Measurements from ENCODE around the gene TBC1D25. TPM values are rescaled to one million over a fixed set of nuclear protein-coding genes. Genes with fewer than 3 reads are reported as not detected.

TBC1D25 gene, protein sequence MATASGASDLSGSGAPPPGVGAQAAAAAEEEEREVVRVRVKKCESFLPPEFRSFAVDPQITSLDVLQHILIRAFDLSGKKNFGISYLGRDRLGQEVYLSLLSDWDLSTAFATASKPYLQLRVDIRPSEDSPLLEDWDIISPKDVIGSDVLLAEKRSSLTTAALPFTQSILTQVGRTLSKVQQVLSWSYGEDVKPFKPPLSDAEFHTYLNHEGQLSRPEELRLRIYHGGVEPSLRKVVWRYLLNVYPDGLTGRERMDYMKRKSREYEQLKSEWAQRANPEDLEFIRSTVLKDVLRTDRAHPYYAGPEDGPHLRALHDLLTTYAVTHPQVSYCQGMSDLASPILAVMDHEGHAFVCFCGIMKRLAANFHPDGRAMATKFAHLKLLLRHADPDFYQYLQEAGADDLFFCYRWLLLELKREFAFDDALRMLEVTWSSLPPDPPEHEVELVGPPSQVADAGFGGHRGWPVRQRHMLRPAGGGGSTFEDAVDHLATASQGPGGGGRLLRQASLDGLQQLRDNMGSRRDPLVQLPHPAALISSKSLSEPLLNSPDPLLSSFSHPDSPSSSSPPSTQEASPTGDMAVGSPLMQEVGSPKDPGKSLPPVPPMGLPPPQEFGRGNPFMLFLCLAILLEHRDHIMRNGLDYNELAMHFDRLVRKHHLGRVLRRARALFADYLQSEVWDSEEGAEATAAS
- total RNA-seq (2012; rRNA removed), result 5.8 and 7.6 TPM in 2 replicates

- H3K36me3 ChIP-seq (ENCODE audit: insufficient read depth, low read length), result no peaks in the 10 kb centered on the region
- peak within 1 kb of the TSS; percentile 84 for H3K9ac ChIP-seq (ENCODE audit: low read depth, low read length)
- no peaks in the 10 kb centered on the region for H3K27me3 ChIP-seq (ENCODE audit: control insufficient read depth, insufficient read depth, low read length)
These were observed at the start of gene TBC1D25 for GRCh38 chrX:48539345-48540027. TSS of gene TBC1D25 (plus strand) at chrX:48539714. CDS start at chrX:48539798, 84 bp downstream.

DNA sequence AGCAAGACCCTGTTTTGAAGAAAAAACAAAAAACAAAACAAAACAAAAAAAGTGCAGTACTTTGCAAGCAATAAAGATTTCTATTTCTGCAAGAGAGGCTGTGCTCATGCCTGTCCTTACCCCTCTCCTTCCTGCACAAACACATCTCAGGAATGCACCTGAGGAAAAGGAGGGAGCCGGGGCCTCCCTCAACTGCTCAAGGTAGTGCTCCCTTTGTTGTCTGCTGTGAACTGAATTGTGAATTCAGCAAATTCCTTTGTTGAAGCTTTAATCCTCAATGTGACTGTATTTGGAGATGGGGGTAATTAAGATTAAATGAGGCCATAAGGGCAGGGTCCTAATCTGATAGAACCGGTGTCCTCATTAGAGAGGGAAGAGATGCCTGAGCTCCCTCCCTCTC, 49.6 kb upstream of the TBC1D25 start:
- no peaks in the 10 kb centered on the region for H3K9me3 ChIP-seq (replicated peaks; ENCODE audit: low read length)
- no peaks in the 10 kb centered on the region for H3K27me3 ChIP-seq (ENCODE audit: control insufficient read depth, insufficient read depth, low read length)
- no peak overlapping the region for H3K4me3 ChIP-seq (ENCODE audit: low read length)
- no peak overlapping the region for H3K4me2 ChIP-seq (ENCODE audit: low read length)
- H3K9ac ChIP-seq (ENCODE audit: low read depth, low read length), result no peak overlapping the region
- H3K4me1 ChIP-seq (ENCODE audit: control insufficient read depth, insufficient read depth, low read length), result peaks cover 51% of the 10 kb centered on the region
- peaks cover 9% of the 10 kb centered on the region for H3K36me3 ChIP-seq (ENCODE audit: insufficient read depth, low read length)

More at GRCh38 chrX:48539345-48540027, at the start of gene TBC1D25:
- H3K9me3 ChIP-seq (replicated peaks; ENCODE audit: low read length), result no peaks in the 10 kb centered on the region
- H3K4me2 ChIP-seq (ENCODE audit: low read length), result peak within 1 kb of the TSS; percentile 76
- peak within 1 kb of the TSS; percentile 82 for H3K4me3 ChIP-seq (ENCODE audit: low read length)
- peaks cover 9% of the 10 kb centered on the region for H3K4me1 ChIP-seq (ENCODE audit: control insufficient read depth, insufficient read depth, low read length)

GRCh38 chrX:48490661-48491060, 48.9 kb upstream of the TBC1D25 start:
- Histone ChIP-seq H3K4me2 (ENCODE audit: low read length) (no peak overlapping the region), H3K9ac (ENCODE audit: low read depth, low read length) (no peak overlapping the region), H3K4me1 (ENCODE audit: control insufficient read depth, insufficient read depth, low read length) (peaks cover 51% of the 10 kb centered on the region), H3K9me3 (replicated peaks; ENCODE audit: low read length) (no peaks in the 10 kb centered on the region), H3K27me3 (ENCODE audit: control insufficient read depth, insufficient read depth, low read length) (no peaks in the 10 kb centered on the region), H3K36me3 (ENCODE audit: insufficient read depth, low read length) (peaks cover 9% of the 10 kb centered on the region), H3K4me3 (ENCODE audit: low read length) (no peak overlapping the region)

GRCh38 chrX:48491809-48492208, 47.7 kb upstream of the TBC1D25 start:
- peak overlapping the region; percentile 58 for H3K4me2 ChIP-seq (ENCODE audit: low read length)
- H3K9me3 ChIP-seq (replicated peaks; ENCODE audit: low read length), result no peaks in the 10 kb centered on the region
- peaks cover 4% of the 10 kb centered on the region for H3K36me3 ChIP-seq (ENCODE audit: insufficient read depth, low read length)
- H3K4me1 ChIP-seq (ENCODE audit: control insufficient read depth, insufficient read depth, low read length), result peaks cover 53% of the 10 kb centered on the region
- H3K27me3 ChIP-seq (ENCODE audit: control insufficient read depth, insufficient read depth, low read length), result no peaks in the 10 kb centered on the region
- H3K4me3 ChIP-seq (ENCODE audit: low read length), result no peak overlapping the region
- peak overlapping the region; percentile 41 for H3K9ac ChIP-seq (ENCODE audit: low read depth, low read length)

DNA sequence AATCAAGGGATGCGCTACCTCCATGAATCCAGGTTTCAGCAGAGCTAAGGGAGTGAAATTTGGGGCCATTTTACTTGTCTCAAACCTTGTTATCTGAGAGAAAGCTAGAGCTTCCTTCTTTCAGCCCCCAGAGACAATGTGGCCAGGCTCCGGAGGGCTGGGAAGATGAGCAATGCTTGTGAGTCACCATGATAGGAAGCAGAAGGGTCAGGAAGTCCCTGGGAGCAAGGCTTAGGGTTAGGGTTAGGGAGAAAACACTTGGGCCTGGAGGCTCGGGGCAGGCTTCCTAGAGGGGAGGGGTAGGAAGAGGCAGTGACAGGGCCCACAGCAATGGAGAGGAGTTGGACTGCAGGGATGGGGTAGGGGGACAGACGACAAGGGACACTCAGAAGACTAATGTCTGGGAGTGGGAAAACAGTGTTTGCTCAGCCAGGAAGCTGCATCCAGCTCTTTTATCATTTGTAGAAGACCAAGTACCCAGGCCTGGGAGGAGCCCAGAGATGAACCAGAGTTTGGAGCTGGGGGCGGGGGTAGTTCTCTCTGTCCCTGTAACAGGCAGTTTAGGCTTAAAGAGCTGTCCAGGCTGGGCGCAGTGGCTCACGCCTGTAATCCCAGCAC, 47.1 kb upstream of the TBC1D25 start:
- H3K4me3 ChIP-seq (ENCODE audit: low read length), result no peak overlapping the region

DNA sequence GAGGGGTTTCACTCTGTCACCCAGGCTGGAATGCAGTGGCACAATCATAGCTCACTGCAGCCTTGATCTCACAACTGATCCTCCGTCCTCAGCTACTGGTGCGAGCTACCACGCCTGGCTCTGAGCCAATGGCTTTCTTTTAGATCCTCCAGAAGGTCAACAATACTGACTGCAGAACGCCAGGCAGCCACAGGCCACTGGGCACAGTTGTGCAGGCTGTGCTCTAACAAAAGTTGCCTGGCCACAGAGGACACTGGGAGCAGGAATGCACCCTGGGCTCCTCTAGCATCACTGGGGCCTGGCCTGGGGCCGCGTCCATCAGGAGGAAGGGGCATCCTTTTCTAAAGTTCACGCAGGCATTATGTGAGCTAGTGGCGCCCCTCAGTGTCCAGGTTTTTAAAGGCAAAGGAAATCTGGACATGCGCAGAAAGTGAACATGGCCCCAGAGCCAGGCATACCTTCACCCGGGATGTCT, 45.6 kb upstream of the TBC1D25 start:
- H3K4me2 ChIP-seq (ENCODE audit: low read length), result peak overlapping the region; percentile 43
- H3K27me3 ChIP-seq (ENCODE audit: control insufficient read depth, insufficient read depth, low read length), result no peaks in the 10 kb centered on the region
- no peak overlapping the region for H3K9ac ChIP-seq (ENCODE audit: low read depth, low read length)
- H3K36me3 ChIP-seq (ENCODE audit: insufficient read depth, low read length), result no peaks in the 10 kb centered on the region
- peaks cover 56% of the 10 kb centered on the region for H3K4me1 ChIP-seq (ENCODE audit: control insufficient read depth, insufficient read depth, low read length)
- H3K9me3 ChIP-seq (replicated peaks; ENCODE audit: low read length), result no peaks in the 10 kb centered on the region
- H3K4me3 ChIP-seq (ENCODE audit: low read length), result no peak overlapping the region

More for the DNA sequence above, 47.1 kb upstream of the TBC1D25 start:
- H3K9ac ChIP-seq (ENCODE audit: low read depth, low read length), result peak overlapping the region; percentile 56
- no peaks in the 10 kb centered on the region for H3K36me3 ChIP-seq (ENCODE audit: insufficient read depth, low read length)
- H3K27me3 ChIP-seq (ENCODE audit: control insufficient read depth, insufficient read depth, low read length), result no peaks in the 10 kb centered on the region
- H3K9me3 ChIP-seq (replicated peaks; ENCODE audit: low read length), result no peaks in the 10 kb centered on the region
- peaks cover 51% of the 10 kb centered on the region for H3K4me1 ChIP-seq (ENCODE audit: control insufficient read depth, insufficient read depth, low read length)
- peak overlapping the region; percentile 58 for H3K4me2 ChIP-seq (ENCODE audit: low read length)

DNA sequence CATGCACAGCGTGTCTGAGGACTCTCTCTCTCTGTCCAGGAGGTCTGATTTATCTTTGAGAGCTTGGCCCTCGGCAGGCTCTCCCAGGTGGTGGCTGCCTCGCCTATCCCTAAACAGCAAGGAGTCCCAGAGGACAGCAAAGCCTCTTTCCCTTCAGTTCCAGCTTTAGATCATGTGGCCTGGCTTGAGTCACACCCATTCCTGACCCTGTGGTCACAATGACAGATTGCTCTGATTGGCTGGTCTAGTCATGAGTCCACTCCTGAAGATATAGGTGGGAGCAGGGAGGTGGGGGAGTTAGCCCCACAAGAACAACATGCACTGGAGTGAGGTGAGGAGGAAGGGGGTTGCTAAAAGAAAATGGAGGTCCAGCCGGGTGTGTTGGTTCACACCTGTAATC, 42.9 kb upstream of the TBC1D25 start:
- Histone ChIP-seq H3K36me3 (ENCODE audit: insufficient read depth, low read length) (no peaks in the 10 kb centered on the region), H3K4me2 (ENCODE audit: low read length) (no peak overlapping the region), H3K4me1 (ENCODE audit: control insufficient read depth, insufficient read depth, low read length) (peaks cover 45% of the 10 kb centered on the region), H3K27me3 (ENCODE audit: control insufficient read depth, insufficient read depth, low read length) (no peaks in the 10 kb centered on the region), H3K9ac (ENCODE audit: low read depth, low read length) (no peak overlapping the region), H3K4me3 (ENCODE audit: low read length) (no peak overlapping the region), H3K9me3 (replicated peaks; ENCODE audit: low read length) (no peaks in the 10 kb centered on the region)

DNA sequence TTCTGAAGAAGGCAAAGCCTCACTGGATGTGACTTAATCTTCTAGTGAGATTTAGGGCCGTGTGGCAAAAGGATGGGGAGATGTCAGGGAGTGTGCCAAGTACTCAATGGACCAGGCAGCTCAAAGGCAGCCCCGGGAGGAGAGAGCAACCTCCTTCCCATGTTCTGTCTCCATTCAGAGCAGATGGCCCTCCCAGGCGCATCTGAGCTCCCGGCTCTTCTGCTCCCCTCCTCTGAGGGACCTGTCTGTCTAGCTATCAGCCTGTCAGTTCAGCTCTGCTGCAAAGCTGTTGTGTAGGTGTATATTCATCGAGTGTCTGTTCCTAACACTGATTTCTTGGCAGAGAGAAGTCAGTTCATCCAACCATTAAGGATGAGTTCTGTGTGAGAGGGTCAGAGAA, 41.6 kb upstream of the TBC1D25 start:
- no peaks in the 10 kb centered on the region for H3K27me3 ChIP-seq (ENCODE audit: control insufficient read depth, insufficient read depth, low read length)
- H3K4me2 ChIP-seq (ENCODE audit: low read length), result peak overlapping the region; percentile 53
- peak overlapping the region; percentile 1 for H3K9ac ChIP-seq (ENCODE audit: low read depth, low read length)
- no peaks in the 10 kb centered on the region for H3K36me3 ChIP-seq (ENCODE audit: insufficient read depth, low read length)
- H3K4me3 ChIP-seq (ENCODE audit: low read length), result no peak overlapping the region
- no peaks in the 10 kb centered on the region for H3K9me3 ChIP-seq (replicated peaks; ENCODE audit: low read length)
- peaks cover 33% of the 10 kb centered on the region for H3K4me1 ChIP-seq (ENCODE audit: control insufficient read depth, insufficient read depth, low read length)

DNA sequence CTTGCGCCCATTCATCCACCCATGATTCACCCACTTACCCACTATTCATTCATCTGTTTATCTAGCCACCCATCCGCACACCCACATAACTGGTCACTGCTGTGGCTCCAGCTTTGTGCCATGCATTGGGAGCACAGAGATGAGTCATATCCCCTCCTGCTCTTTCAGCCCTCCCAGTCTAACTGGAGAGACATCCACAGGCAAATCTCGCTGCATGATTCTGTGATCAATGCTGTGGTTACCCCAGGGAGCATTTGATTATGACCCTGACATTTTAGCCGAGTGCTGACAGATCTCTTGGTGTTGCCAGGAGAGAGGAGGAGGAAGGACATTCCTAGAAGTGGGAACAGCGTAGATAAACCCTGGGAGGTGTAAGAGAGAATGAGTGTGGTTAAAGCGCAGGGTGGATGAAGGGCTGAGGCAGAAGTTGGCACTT, 41.1 kb upstream of the TBC1D25 start:
- H3K27me3 ChIP-seq (ENCODE audit: control insufficient read depth, insufficient read depth, low read length), result no peaks in the 10 kb centered on the region
- peaks cover 28% of the 10 kb centered on the region for H3K4me1 ChIP-seq (ENCODE audit: control insufficient read depth, insufficient read depth, low read length)
- peak overlapping the region; percentile 53 for H3K4me2 ChIP-seq (ENCODE audit: low read length)
- no peaks in the 10 kb centered on the region for H3K9me3 ChIP-seq (replicated peaks; ENCODE audit: low read length)
- H3K4me3 ChIP-seq (ENCODE audit: low read length), result peak overlapping the region; percentile 33
- no peaks in the 10 kb centered on the region for H3K36me3 ChIP-seq (ENCODE audit: insufficient read depth, low read length)
- H3K9ac ChIP-seq (ENCODE audit: low read depth, low read length), result peak overlapping the region; percentile 32

- Histone ChIP-seq H3K4me2 (ENCODE audit: low read length) (no peak overlapping the region), H3K9me3 (replicated peaks; ENCODE audit: low read length) (no peaks in the 10 kb centered on the region), H3K9ac (ENCODE audit: low read depth, low read length) (no peak overlapping the region), H3K4me1 (ENCODE audit: control insufficient read depth, insufficient read depth, low read length) (peaks cover under 1% of the 10 kb centered on the region), H3K27me3 (ENCODE audit: control insufficient read depth, insufficient read depth, low read length) (no peaks in the 10 kb centered on the region), H3K4me3 (ENCODE audit: low read length) (no peak overlapping the region), H3K36me3 (ENCODE audit: insufficient read depth, low read length) (no peaks in the 10 kb centered on the region)
These were observed 35.3 kb upstream of the TBC1D25 start for GRCh38 chrX:48504261-48504660.

- no peak overlapping the region for H3K4me2 ChIP-seq (ENCODE audit: low read length)
- no peak overlapping the region for H3K9ac ChIP-seq (ENCODE audit: low read depth, low read length)
These were observed 34.0 kb upstream of the TBC1D25 start for GRCh38 chrX:48505481-48505880.

More at GRCh38 chrX:48505481-48505880, 34.0 kb upstream of the TBC1D25 start:
- no peaks in the 10 kb centered on the region for H3K9me3 ChIP-seq (replicated peaks; ENCODE audit: low read length)
- no peaks in the 10 kb centered on the region for H3K36me3 ChIP-seq (ENCODE audit: insufficient read depth, low read length)
- H3K4me3 ChIP-seq (ENCODE audit: low read length), result no peak overlapping the region
- peaks cover 12% of the 10 kb centered on the region for H3K4me1 ChIP-seq (ENCODE audit: control insufficient read depth, insufficient read depth, low read length)
- no peaks in the 10 kb centered on the region for H3K27me3 ChIP-seq (ENCODE audit: control insufficient read depth, insufficient read depth, low read length)
